Tibial nerve (tissue), 4 donors: Measurements from ENCODE around the gene BCKDHA. TPM values are rescaled to one million over a fixed set of nuclear protein-coding genes. Genes with fewer than 3 reads are reported as not detected.

Source experiments
- DNase-seq, 2 donors: peaks; one replicate each; pipeline ENCODE4 v3.0.0-alpha.2; 2019; ENCODE audit warnings: low spot score in 2 of 2
- H3K27ac ChIP-seq, 4 donors: fragments of 200-600 bp; sonication (generic) in 3 of 4; one replicate each; pipeline ENCODE4 v1.5.1; 2017 to 2019; ENCODE audit warnings: mild to moderate bottlenecking in 1 of 4
- H3K27me3 ChIP-seq, 2 donors: fragments of 200-600 bp; sonication (generic) in 1 of 2; one replicate each; pipeline versions ENCODE4 v1.5.1 to v1.6.0; 2017 to 2019
- H3K36me3 ChIP-seq, 3 donors: fragments of 200-600 bp; sonication (generic); one replicate each; pipeline ENCODE4 v1.5.1; 2018 to 2019
- H3K4me1 ChIP-seq, 4 donors: fragments of 200-600 bp; sonication (generic) in 3 of 4; one replicate each; pipeline ENCODE4 v1.5.1; 2017 to 2019
- H3K4me3 ChIP-seq, 4 donors: fragments of 200-600 bp; sonication (generic) in 3 of 4; one replicate each; pipeline ENCODE4 v1.5.1; 2017 to 2019; ENCODE audit warnings: mild to moderate bottlenecking in 1 of 4, moderate library complexity in 1 of 4
- H3K9me3 ChIP-seq, 4 donors: fragments of 200-600 bp; sonication (generic) in 3 of 4; one replicate each; pipeline ENCODE4 v1.5.1; 2017 to 2019
- EP300 ChIP-seq, 2 donors: sonication (generic); formaldehyde crosslinking; IDR thresholded peaks; one replicate each; pipeline ENCODE4 v1.6.1; 2017; ENCODE audit warnings: antibody characterized with exemption in 2 of 2, mild to moderate bottlenecking in 1 of 2
- POLR2A ChIP-seq, 2 donors: fragments of 450-650 bp; IDR thresholded peaks; one replicate each; pipeline ENCODE4 v1.6.1; 2017; ENCODE audit warnings: antibody characterized with exemption in 2 of 2, mild to moderate bottlenecking in 2 of 2, moderate library complexity in 2 of 2
- WGBS, 2 donors: methylation state at CpG; one replicate each; pipeline ENCODE4 v1.1.5; 2018; 5-methylcytosine and 5-hydroxymethylcytosine counted together
- total RNA-seq, 4 donors: library from RNA; depleted of rRNA; stranded (reverse); fragments of >200 nt; gene quantifications; one replicate each; pipeline ENCODE4 v1.1.0, GENCODE V29; 2016
- TF ChIP-seq, protein P1 (sequence below), 5 experiments: fragments of 200-600 bp in 3 of 5; fragments of 450-650 bp in 2 of 5; sonication (generic) in 3 of 5; IDR thresholded peaks; one replicate each; pipeline ENCODE4 v1.5.1; 2016 to 2019; ENCODE audit warnings: antibody characterized with exemption in 5 of 5, mild to moderate bottlenecking in 3 of 5, moderate library complexity in 2 of 5

BCKDHA gene
- total RNA-seq, 4 donors from 2014 or later = 48.6 to 61.4 (median 54.2) TPM

DNA sequence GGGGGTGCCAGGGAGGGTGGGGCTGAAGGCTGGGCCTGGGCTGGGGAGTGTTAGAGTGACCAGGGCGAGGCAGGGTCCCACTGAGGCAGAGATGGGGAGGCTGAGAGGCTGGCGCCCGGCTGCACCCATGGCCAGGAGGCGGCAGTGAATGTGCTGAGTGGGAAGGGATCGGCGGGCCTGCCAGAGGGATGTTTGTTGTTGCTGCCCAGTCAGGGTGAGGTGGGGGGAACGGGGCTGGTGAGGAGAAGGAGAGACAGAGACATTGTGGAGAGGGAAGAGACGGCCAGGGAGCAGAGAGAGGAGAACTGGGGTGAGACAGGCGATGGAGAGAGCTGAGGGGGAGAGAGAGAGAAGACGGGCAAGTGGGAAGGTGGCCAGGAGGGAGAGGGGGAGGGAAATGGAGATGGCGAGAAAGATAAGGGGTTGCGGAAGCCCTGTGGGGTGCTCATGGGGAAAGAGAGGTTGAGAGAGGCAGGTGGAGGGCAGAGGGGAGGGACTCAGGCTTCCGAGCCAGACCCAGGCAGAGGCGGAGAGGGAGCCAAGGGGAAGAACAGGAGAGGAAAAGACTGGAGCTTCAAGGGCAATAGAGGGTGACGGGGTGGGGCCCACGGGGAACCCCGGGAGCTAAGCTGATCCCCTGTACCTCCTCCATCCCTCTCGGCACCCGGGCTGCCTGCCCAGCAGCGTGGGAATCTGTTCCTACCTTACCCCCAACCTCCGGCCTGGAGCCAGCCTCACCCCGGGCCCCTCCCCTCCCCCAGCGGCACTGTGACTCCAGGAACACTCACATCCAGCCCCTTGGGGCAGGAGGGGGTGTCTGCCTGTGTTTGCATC lies 30.2 kb downstream of the BCKDHA start:
- DNase-seq = peak; percentile 20 to 30
- H3K9me3 ChIP-seq = no peaks in the 10 kb centered on the region
- no peaks in the 10 kb centered on the region for H3K27me3 ChIP-seq
- TF ChIP-seq POLR2A (IDR thresholded peaks at IDR 0.05) = no peak
- TF ChIP-seq, protein P1, sequence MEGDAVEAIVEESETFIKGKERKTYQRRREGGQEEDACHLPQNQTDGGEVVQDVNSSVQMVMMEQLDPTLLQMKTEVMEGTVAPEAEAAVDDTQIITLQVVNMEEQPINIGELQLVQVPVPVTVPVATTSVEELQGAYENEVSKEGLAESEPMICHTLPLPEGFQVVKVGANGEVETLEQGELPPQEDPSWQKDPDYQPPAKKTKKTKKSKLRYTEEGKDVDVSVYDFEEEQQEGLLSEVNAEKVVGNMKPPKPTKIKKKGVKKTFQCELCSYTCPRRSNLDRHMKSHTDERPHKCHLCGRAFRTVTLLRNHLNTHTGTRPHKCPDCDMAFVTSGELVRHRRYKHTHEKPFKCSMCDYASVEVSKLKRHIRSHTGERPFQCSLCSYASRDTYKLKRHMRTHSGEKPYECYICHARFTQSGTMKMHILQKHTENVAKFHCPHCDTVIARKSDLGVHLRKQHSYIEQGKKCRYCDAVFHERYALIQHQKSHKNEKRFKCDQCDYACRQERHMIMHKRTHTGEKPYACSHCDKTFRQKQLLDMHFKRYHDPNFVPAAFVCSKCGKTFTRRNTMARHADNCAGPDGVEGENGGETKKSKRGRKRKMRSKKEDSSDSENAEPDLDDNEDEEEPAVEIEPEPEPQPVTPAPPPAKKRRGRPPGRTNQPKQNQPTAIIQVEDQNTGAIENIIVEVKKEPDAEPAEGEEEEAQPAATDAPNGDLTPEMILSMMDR (IDR thresholded peaks at IDR 0.05) = no peak
- TF ChIP-seq EP300 (IDR thresholded peaks at IDR 0.05) = no peak
- H3K36me3 ChIP-seq = peaks cover 0 to 76% (median 15%) of the 10 kb centered on the region in 3 donors
- H3K4me1 ChIP-seq = peaks cover 0 to 50% (median 11%) of the 10 kb centered on the region in 4 donors
- 10 to 13% methylated on average over 20 to 23 of the region's 23 CpGs for WGBS, 2 donors
- peak overlapping the region; percentile 36 to 61 (median 52) for H3K4me3 ChIP-seq
- H3K27ac ChIP-seq = peak overlapping the region; percentile 61 to 93 (median 90)

DNA sequence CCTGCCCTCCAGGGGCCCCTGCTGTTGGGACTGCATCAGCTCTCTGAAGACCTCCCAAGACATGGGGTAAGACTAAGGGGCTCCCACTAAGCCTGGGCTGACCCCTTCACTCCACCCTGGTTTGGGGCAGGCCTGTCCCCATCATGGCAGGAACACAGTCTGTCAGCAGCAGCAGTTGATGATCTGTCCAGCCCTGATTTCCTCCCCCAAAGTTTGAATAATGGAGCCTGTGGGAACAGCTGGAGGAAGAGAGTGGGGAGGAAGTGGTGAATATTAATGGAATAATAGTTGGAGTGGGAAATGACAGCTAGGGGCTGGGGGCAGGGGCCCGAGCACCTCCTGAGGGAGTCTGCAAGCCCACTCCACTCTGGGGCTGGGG lies 30.9 kb downstream of the BCKDHA start:
- 56 to 59% methylated on average over 1 of the region's 1 CpG for WGBS, 2 donors
- no peaks in the 10 kb centered on the region for H3K27me3 ChIP-seq
- TF ChIP-seq, protein P1 (IDR thresholded peaks at IDR 0.05) = no peak
- TF ChIP-seq POLR2A (IDR thresholded peaks at IDR 0.05) = no peak
- no peak for TF ChIP-seq EP300 (IDR thresholded peaks at IDR 0.05)

DNA sequence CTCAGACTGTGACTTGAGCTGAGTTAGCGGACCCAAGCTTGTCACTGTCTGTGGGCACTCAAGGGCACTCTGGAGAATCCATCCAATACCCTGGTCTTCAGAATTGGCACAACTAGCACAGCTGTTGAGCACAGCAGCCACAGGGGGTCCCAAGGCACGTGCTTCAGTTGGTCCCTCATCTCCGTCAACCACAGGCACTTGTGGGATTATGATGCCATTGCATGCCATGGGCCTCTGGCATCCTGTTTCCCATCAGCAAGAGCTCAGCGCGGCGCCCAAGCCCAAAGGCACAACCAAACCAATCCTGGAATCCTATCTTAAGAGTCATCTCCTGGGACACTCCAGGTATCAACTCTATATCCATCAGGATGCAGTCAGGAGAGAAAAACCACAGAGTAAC lies 33.3 kb downstream of the BCKDHA start:
- Histone ChIP-seq H3K27me3 (no peaks in the 10 kb centered on the region), H3K9me3 (no peaks in the 10 kb centered on the region), H3K4me3 (no peak overlapping the region), H3K36me3 (peaks cover 0 to 62% (median 5%) of the 10 kb centered on the region in 3 donors), H3K27ac (peak overlapping the region in 1 of 4 donors; percentile 69), H3K4me1 (peaks cover 0 to 36% (median 11%) of the 10 kb centered on the region in 4 donors)
- DNase-seq = no peak
- no peak for TF ChIP-seq EP300 (IDR thresholded peaks at IDR 0.05)
- TF ChIP-seq, protein P1 (IDR thresholded peaks at IDR 0.05) = no peak
- TF ChIP-seq POLR2A (IDR thresholded peaks at IDR 0.05) = no peak
- 83 to 95% methylated on average over 6 of the region's 6 CpGs for WGBS, 2 donors

More for the DNA sequence above, 30.9 kb downstream of the BCKDHA start:
- H3K4me3 ChIP-seq = peak overlapping the region in 2 of 4 donors; percentile 60 to 61
- H3K27ac ChIP-seq = peak overlapping the region in 3 of 4 donors; percentile 89 to 93 (median 92)
- peaks cover 0 to 76% (median 13%) of the 10 kb centered on the region in 3 donors for H3K36me3 ChIP-seq
- peaks cover 0 to 50% (median 11%) of the 10 kb centered on the region in 4 donors for H3K4me1 ChIP-seq
- H3K9me3 ChIP-seq = no peaks in the 10 kb centered on the region
- DNase-seq = no peak

DNA sequence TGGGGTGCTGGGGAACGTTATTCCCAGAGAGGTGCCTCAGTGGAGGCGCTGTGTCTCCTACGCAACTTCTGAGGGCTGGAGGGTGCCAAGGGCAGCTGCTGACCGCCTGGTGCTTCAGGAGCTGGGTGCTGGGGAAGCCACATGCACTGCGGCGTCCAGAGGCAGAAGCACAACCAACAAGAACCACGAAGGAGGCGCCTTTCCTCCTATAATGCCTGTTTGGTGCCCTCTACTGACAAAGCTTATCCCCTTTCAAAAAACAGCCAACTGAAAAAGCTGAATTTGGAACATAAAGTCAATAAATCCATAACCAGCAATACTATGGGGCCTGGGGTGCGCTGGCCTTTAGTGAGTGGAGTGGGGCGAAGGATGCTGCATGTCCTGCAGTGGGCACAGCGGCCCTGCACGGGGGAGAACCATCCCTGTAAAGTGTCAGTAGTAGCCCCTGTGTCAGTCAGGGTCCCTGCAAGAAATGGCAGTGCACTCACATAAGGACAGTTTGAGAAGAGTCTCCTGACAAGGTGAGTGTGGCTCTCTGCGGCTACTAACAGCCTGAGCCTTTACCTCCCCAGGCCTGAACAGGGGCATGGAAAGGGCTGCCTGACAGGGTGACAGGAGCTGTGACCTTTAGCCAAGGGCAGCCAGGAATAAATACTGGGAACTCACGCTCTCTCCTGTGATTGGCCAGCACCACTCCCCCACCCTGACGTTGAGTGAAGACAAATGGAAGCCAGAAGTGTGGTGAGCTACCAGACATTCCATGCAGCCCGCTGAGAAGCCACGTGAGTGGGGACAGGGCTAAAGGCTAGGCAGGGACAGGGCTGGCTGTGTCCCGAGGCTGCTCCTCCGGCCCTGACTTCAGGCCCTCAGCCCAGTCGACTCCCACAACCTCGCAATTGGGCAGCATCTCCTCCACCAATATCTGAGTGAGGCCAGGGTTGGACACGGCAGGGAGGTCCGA lies 34.1 kb downstream of the BCKDHA start:
- Histone ChIP-seq H3K9me3 (no peaks in the 10 kb centered on the region), H3K4me1 (peaks cover 0 to 30% (median 11%) of the 10 kb centered on the region in 4 donors), H3K4me3 (no peak overlapping the region), H3K36me3 (peaks cover 0 to 64% (median 5%) of the 10 kb centered on the region in 3 donors), H3K27me3 (no peaks in the 10 kb centered on the region), H3K27ac (peak overlapping the region in 2 of 4 donors; percentile 19 to 69)
- 61 to 68% methylated on average over 19 to 23 of the region's 23 CpGs for WGBS, 2 donors
- no peak for DNase-seq
- TF ChIP-seq POLR2A (IDR thresholded peaks at IDR 0.05) = no peak
- TF ChIP-seq EP300 (IDR thresholded peaks at IDR 0.05) = peak in 1 of 2 donors; percentile 12
- TF ChIP-seq, protein P1 (IDR thresholded peaks at IDR 0.05) = peak in 3 of 5 experiments; percentile 8 to 20 (median 15)
